Astrocyte (in vitro differentiated cells and primary cell): ENCODE results near the gene COG3. TPM values are rescaled to one million over a fixed set of nuclear protein-coding genes. Genes with fewer than 3 reads are reported as not detected.

Experiments
- DNase-seq: peaks from one replicate; pipeline ENCODE4 v3.0.0-alpha.2; 2010; ENCODE audit warnings: low read depth
- FAIRE-seq: peaks from 2 replicates; lab custom pipeline; 2011; peaks lifted over from hg19 to GRCh38; lab: Jason Lieb, UNC
- H2AFZ ChIP-seq: 2 replicates; pipeline ENCODE4 v1.6.0; 2012; ENCODE audit warnings: low read depth, low read length, inconsistent platforms
- H3K27ac ChIP-seq: 2 replicates; pipeline ENCODE4 v1.5.1; 2011; ENCODE audit warnings: low read depth, low read length, inconsistent platforms
- H3K27me3 ChIP-seq: 2 replicates; pipeline ENCODE4 v1.6.0; 2011; ENCODE audit warnings: low read length, inconsistent platforms; ENCODE audit not compliant: insufficient read depth
- H3K36me3 ChIP-seq: 2 replicates; pipeline ENCODE4 v1.5.1; 2011; ENCODE audit warnings: low read length, inconsistent platforms; ENCODE audit not compliant: insufficient read depth
- H3K4me1 ChIP-seq: 2 replicates; pipeline ENCODE4 v1.5.1; 2011; ENCODE audit warnings: low read length, inconsistent platforms; ENCODE audit not compliant: insufficient read depth
- H3K4me2 ChIP-seq: 2 replicates; pipeline ENCODE4 v1.6.0; 2012; ENCODE audit warnings: low read length, inconsistent platforms
- H3K4me3 ChIP-seq: 2 replicates; pipeline ENCODE4 v1.5.1; 2011; ENCODE audit warnings: low read depth, mild to moderate bottlenecking, low read length, inconsistent platforms; ENCODE audit not compliant: insufficient read depth
- H3K79me2 ChIP-seq: 2 replicates; pipeline ENCODE4 v1.6.0; 2012; ENCODE audit warnings: mild to moderate bottlenecking, low read length, inconsistent platforms; ENCODE audit not compliant: insufficient read depth
- H3K9ac ChIP-seq: 2 replicates; pipeline ENCODE4 v1.6.0; 2012; ENCODE audit warnings: mild to moderate bottlenecking, low read length, inconsistent platforms
- H3K9me3 ChIP-seq: 2 replicates; pipeline ENCODE4 v1.5.1; 2012; ENCODE audit warnings: low read depth, mild to moderate bottlenecking, low read length, inconsistent platforms; ENCODE audit not compliant: insufficient read depth
- H4K20me1 ChIP-seq: 2 replicates; pipeline ENCODE4 v1.6.0; 2012; ENCODE audit warnings: low read length, inconsistent platforms; ENCODE audit not compliant: insufficient read depth
- H3K27ac Mint-ChIP-seq: one replicate; pipeline ENCODE4 v1.8.0; 2021; ENCODE audit warnings: mild to moderate bottlenecking, mixed read lengths; ENCODE audit not compliant: unreplicated experiment
- H3K27me3 Mint-ChIP-seq: one replicate; pipeline ENCODE4 v1.8.0; 2021; ENCODE audit warnings: low read depth, mixed read lengths; ENCODE audit not compliant: unreplicated experiment
- H3K36me3 Mint-ChIP-seq: one replicate; pipeline ENCODE4 v1.8.0; 2021; ENCODE audit warnings: low read depth, mixed read lengths; ENCODE audit not compliant: unreplicated experiment
- H3K4me1 Mint-ChIP-seq: one replicate; pipeline ENCODE4 v1.8.0; 2021; ENCODE audit warnings: low read depth, mixed read lengths; ENCODE audit not compliant: unreplicated experiment
- H3K4me3 Mint-ChIP-seq: one replicate; pipeline ENCODE4 v1.8.0; 2021; ENCODE audit warnings: mild to moderate bottlenecking, moderate library complexity, mixed read lengths; ENCODE audit not compliant: unreplicated experiment
- H3K9me3 Mint-ChIP-seq: one replicate; pipeline ENCODE4 v1.8.0; 2021; ENCODE audit warnings: mild to moderate bottlenecking, mixed read lengths; ENCODE audit not compliant: unreplicated experiment
- CTCF ChIP-seq: IDR thresholded peaks from 2 replicates; pipeline ENCODE4 v1.5.1; 2011; ENCODE audit warnings: low read depth, mild to moderate bottlenecking, inconsistent platforms, low read length, moderate library complexity; ENCODE audit not compliant: insufficient read depth
- EZH2 ChIP-seq: IDR thresholded peaks from 2 replicates; pipeline ENCODE4 v1.6.1; 2012; ENCODE audit warnings: mild to moderate bottlenecking, low read length, inconsistent platforms; ENCODE audit not compliant: insufficient read depth
- total RNA-seq: library from RNA; stranded (reverse); gene quantifications from 2 replicates; pipeline ENCODE4 v1.2.1, GENCODE V29; 2021

Gene COG3
- total RNA-seq, 1 donor from 2014 or later: 24.9 TPM

GRCh38 chr13:45548281-45548680 is 83.5 kb downstream of the COG3 start:
- Histone ChIP-seq H2AFZ (no peak overlapping the region), H3K4me1 (no peaks in the 10 kb centered on the region), H3K4me2 (no peak overlapping the region), H3K4me3 (no peak overlapping the region), H3K27me3 (peaks cover 11% of the 10 kb centered on the region), H3K9me3 (no peaks in the 10 kb centered on the region), H3K9ac (no peak overlapping the region), H3K36me3 (no peaks in the 10 kb centered on the region), H3K27ac (no peak overlapping the region), H3K79me2 (no peaks in the 10 kb centered on the region), H4K20me1 (no peaks in the 10 kb centered on the region)
- FAIRE-seq: no peak
- peaks cover 26% of the 10 kb centered on the region for H3K27me3 Mint-ChIP-seq
- H3K4me3 Mint-ChIP-seq: no peak overlapping the region
- H3K36me3 Mint-ChIP-seq: no peaks in the 10 kb centered on the region
- DNase-seq: no peak
- H3K27ac Mint-ChIP-seq: no peak overlapping the region
- no peak for TF ChIP-seq CTCF
- TF ChIP-seq EZH2: no peak
- no peaks in the 10 kb centered on the region for H3K4me1 Mint-ChIP-seq
- no peaks in the 10 kb centered on the region for H3K9me3 Mint-ChIP-seq

- Histone ChIP-seq H3K4me2 (no peak overlapping the region), H2AFZ (no peak overlapping the region), H3K27ac (no peak overlapping the region), H3K27me3 (peaks cover 3% of the 10 kb centered on the region), H4K20me1 (no peaks in the 10 kb centered on the region), H3K9me3 (no peaks in the 10 kb centered on the region), H3K36me3 (no peaks in the 10 kb centered on the region), H3K79me2 (no peaks in the 10 kb centered on the region), H3K4me3 (no peak overlapping the region), H3K9ac (no peak overlapping the region), H3K4me1 (no peaks in the 10 kb centered on the region)
- Mint-ChIP-seq H3K4me1 (no peaks in the 10 kb centered on the region), H3K27ac (no peak overlapping the region), H3K36me3 (no peaks in the 10 kb centered on the region), H3K9me3 (peaks cover 3% of the 10 kb centered on the region), H3K27me3 (peaks cover 18% of the 10 kb centered on the region), H3K4me3 (no peak overlapping the region)
- DNase-seq: no peak
- no peak for TF ChIP-seq CTCF
- no peak for TF ChIP-seq EZH2
- no peak for FAIRE-seq
Observed at GRCh38 chr13:45554604-45555109, 89.9 kb downstream of the COG3 start.

GRCh38 chr13:45564133-45564776 is 99.5 kb downstream of the COG3 start:
- Histone ChIP-seq H3K4me3 (no peak overlapping the region), H3K79me2 (no peaks in the 10 kb centered on the region), H2AFZ (no peak overlapping the region), H3K27ac (no peak overlapping the region), H4K20me1 (no peaks in the 10 kb centered on the region), H3K9me3 (no peaks in the 10 kb centered on the region), H3K4me2 (no peak overlapping the region), H3K4me1 (no peaks in the 10 kb centered on the region), H3K36me3 (no peaks in the 10 kb centered on the region), H3K27me3 (peaks cover 5% of the 10 kb centered on the region), H3K9ac (no peak overlapping the region)
- Mint-ChIP-seq H3K4me1 (peaks cover 9% of the 10 kb centered on the region), H3K27me3 (peaks cover 5% of the 10 kb centered on the region), H3K36me3 (peaks cover under 1% of the 10 kb centered on the region), H3K27ac (no peak overlapping the region), H3K9me3 (peaks cover 13% of the 10 kb centered on the region), H3K4me3 (no peak overlapping the region)
- FAIRE-seq (no peak), DNase-seq (peak; percentile 60)
- TF ChIP-seq EZH2 (no peak), CTCF (no peak)
